CD1c-positive myeloid dendritic cell (primary cell): ENCODE measurements around the gene OR5A2.
A peak's percentile ranks its signal among the peaks of the same experiment; 100 is the strongest.
"Not testable (repeated sequence)": the region's sequence is repeated elsewhere in the genome, so short reads cannot be mapped to it uniquely, and the experiment has no call there.

Experiments used
- DNase-seq: peaks from one replicate; pipeline ENCODE4 v3.0.0-alpha.2; 2016; ENCODE audit errors: extremely low spot score

Gene OR5A2

DNA sequence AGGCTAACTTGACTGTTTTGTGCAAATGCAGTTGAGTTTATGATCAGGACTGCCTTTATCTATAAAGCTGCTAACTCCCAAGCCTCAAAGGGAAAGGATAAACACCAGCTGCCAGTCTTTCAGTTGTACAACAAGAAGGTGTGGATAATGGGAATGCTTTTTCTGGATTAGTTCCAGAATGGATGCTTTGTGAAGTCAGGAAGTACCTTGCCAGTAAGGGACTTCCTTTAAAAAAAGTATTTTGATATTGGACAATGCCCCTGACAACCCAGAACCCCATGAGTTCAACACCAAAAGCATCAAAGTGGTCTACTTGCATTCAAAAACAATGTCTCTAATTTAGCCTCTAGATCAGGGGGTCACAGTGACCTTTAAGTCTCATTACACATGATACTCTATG, 32.0 kb downstream of the OR5A2 start:
- no peak for DNase-seq

GRCh38 chr11:59380263-59381059, 45.8 kb downstream of the OR5A2 start:
- peak; percentile 31 for DNase-seq

- DNase-seq: not testable (repeated sequence)
Observed at GRCh38 chr11:59372324-59372723, 53.9 kb downstream of the OR5A2 start.

DNA sequence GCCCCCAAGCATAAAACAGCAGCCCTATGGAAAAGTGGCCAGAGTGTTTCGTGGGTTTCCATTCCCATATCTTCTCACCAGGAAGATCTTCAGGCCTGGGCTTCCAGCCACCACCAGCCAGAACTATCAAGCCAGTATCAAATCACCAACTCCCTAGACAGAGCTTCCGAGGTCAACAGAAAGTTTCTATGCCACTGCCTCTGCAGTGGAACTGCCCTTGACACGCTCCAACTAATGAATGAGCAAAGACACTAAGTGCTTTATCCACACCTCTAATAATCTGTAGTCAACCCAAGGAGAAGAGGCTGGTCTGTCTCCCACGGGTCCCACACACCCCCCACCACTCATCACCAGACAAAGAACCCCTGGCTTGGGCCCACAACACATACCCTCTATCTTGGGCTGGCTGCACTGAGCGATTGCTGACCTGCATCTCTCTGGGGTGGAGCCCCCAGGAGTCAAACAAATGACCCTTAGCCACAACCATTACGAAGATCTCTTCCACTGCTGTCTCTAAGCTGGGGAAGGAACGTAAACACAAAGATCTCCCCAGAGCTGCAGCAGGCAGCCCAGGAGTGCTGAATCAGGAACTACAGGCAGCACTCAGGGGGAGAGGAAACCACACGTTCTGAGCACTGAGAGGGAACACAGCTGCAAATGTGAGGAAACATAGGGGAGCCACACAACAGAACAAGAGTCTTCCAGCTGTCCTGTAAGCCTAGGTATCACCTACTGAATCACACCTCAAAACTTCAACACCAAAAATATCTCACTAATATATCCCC, 57.8 kb downstream of the OR5A2 start:
- DNase-seq: peak; percentile 3
